Neural cell (in vitro differentiated cells): ENCODE measurements around the gene ATP8B4. TPM values are rescaled to one million over a fixed set of nuclear protein-coding genes. Genes with fewer than 3 reads are reported as not detected.

Experiments
- H2AFZ ChIP-seq: fragments of 200-600, 300-800 bp; sonication (generic), shearing (Covaris generic); 2 replicates; pipeline ENCODE4 v1.6.0; 2014; ENCODE audit warnings: low read depth, mild to moderate bottlenecking, antibody characterized with exemption, low read length, moderate library complexity
- H3F3A ChIP-seq: fragments of 200-600 bp; shearing (Covaris generic); 2 replicates; pipeline ENCODE4 v1.6.1; 2016; ENCODE audit warnings: mild to moderate bottlenecking, moderate library complexity, mixed read lengths, antibody characterized with exemption, low read length; ENCODE audit not compliant: insufficient read depth, poor library complexity, severe bottlenecking
- H3K27ac ChIP-seq: fragments of 200-600, 300-800 bp; sonication (generic), shearing (Covaris generic); 2 replicates; pipeline ENCODE4 v1.5.1; 2014; ENCODE audit warnings: mild to moderate bottlenecking, low read length, moderate library complexity
- H3K27me3 ChIP-seq: fragments of 300-800, 200-600 bp; sonication (generic), shearing (Covaris generic); 2 replicates; pipeline ENCODE4 v1.6.0; 2014; ENCODE audit warnings: mild to moderate bottlenecking, low read depth, low read length, moderate library complexity; ENCODE audit not compliant: insufficient read depth
- H3K36me3 ChIP-seq: fragments of 300-800, 200-600 bp; sonication (generic), shearing (Covaris generic); 2 replicates; pipeline ENCODE4 v1.5.1; 2014; ENCODE audit warnings: mild to moderate bottlenecking, antibody characterized with exemption, low read length, moderate library complexity; ENCODE audit not compliant: insufficient read depth
- H3K4me2 ChIP-seq: fragments of 300-800, 200-600 bp; sonication (generic), shearing (Covaris generic); 2 replicates; pipeline ENCODE4 v1.6.0; 2014; ENCODE audit warnings: mild to moderate bottlenecking, low read length
- H3K4me3 ChIP-seq: fragments of 300-800, 200-600 bp; sonication (generic), shearing (Covaris generic); 2 replicates; pipeline ENCODE4 v1.5.1; 2014; ENCODE audit warnings: mild to moderate bottlenecking, low read length, moderate library complexity
- H3K79me2 ChIP-seq: fragments of 200-600 bp; shearing (Covaris generic); replicated peaks from 2 replicates; pipeline ENCODE4 v1.6.0; 2014; ENCODE audit warnings: mild to moderate bottlenecking, low read length, moderate library complexity; ENCODE audit not compliant: insufficient read depth
- H3K9ac ChIP-seq: fragments of 300-800, 200-600 bp; sonication (generic), shearing (Covaris generic); 2 replicates; pipeline ENCODE4 v1.6.1; 2016; ENCODE audit warnings: mild to moderate bottlenecking, low read length, mixed read lengths
- H3K9me2 ChIP-seq: fragments of 200-600 bp; shearing (Covaris generic); 2 replicates; pipeline ENCODE4 v1.6.1; 2016; ENCODE audit warnings: mild to moderate bottlenecking, low read length, mixed read lengths; ENCODE audit not compliant: insufficient read depth
- H3K9me3 ChIP-seq: fragments of 200-600, 300-800 bp; sonication (generic), shearing (Covaris generic); 2 replicates; pipeline ENCODE4 v1.6.1; 2016; ENCODE audit warnings: mild to moderate bottlenecking, mixed run types, low read length, moderate library complexity, mixed read lengths
- H4K20me1 ChIP-seq: fragments of 200-600 bp; shearing (Covaris generic); 2 replicates; pipeline ENCODE4 v1.6.1; 2016; ENCODE audit warnings: mild to moderate bottlenecking, mixed run types; ENCODE audit not compliant: insufficient read depth
- CTCF ChIP-seq: fragments of 450-650 bp; IDR thresholded peaks from 2 replicates; pipeline ENCODE4 v1.5.1; 2014; ENCODE audit warnings: antibody characterized with exemption, mild to moderate bottlenecking, moderate library complexity; ENCODE audit not compliant: poor library complexity, severe bottlenecking
- EP300 ChIP-seq: fragments of 450-650 bp; conservative IDR thresholded peaks from 2 replicates; pipeline ENCODE4 v1.6.1; 2014; ENCODE audit warnings: antibody characterized with exemption, mild to moderate bottlenecking, moderate library complexity; ENCODE audit not compliant: poor library complexity, severe bottlenecking
- EZH2 ChIP-seq: fragments of 200-600, 300-800 bp; shearing (Covaris generic), sonication (generic); IDR thresholded peaks from 2 replicates; pipeline ENCODE4 v1.6.1; 2014; ENCODE audit warnings: antibody characterized with exemption, low read length, borderline replicate concordance, mild to moderate bottlenecking; ENCODE audit not compliant: insufficient read depth, poor library complexity, severe bottlenecking
- MXI1 ChIP-seq: fragments of 450-650 bp; conservative IDR thresholded peaks from 2 replicates; pipeline ENCODE4 v1.6.1; 2014; ENCODE audit warnings: antibody characterized with exemption, mild to moderate bottlenecking; ENCODE audit not compliant: poor library complexity, severe bottlenecking
- POLR2AphosphoS5 ChIP-seq: IDR thresholded peaks from 2 replicates; pipeline ENCODE4 v1.6.1; 2012
- RAD21 ChIP-seq: fragments of 450-650 bp; conservative IDR thresholded peaks from 2 replicates; pipeline ENCODE4 v1.6.1; 2014; ENCODE audit warnings: antibody characterized with exemption, mild to moderate bottlenecking, moderate library complexity
- REST ChIP-seq: IDR thresholded peaks from 2 replicates; pipeline ENCODE4 v1.6.1; 2012; ENCODE audit warnings: borderline replicate concordance
- SMC3 ChIP-seq: fragments of 450-650 bp; conservative IDR thresholded peaks from 2 replicates; pipeline ENCODE4 v1.6.1; 2014; ENCODE audit warnings: antibody characterized with exemption, mild to moderate bottlenecking, moderate library complexity; ENCODE audit not compliant: poor library complexity
- TAF1 ChIP-seq: IDR thresholded peaks from 2 replicates; pipeline ENCODE4 v1.6.1; 2012; ENCODE audit warnings: low read depth
- polyA plus RNA-seq: library from polyadenylated mRNA; depleted of rRNA; stranded (reverse); fragments of >200 nt; gene quantifications from 2 replicates; pipeline ENCODE4 v1.2.3, GENCODE V29; 2014

Gene ATP8B4
- polyA plus RNA-seq, 1 donor from 2014 or later = 2.9 TPM

DNA sequence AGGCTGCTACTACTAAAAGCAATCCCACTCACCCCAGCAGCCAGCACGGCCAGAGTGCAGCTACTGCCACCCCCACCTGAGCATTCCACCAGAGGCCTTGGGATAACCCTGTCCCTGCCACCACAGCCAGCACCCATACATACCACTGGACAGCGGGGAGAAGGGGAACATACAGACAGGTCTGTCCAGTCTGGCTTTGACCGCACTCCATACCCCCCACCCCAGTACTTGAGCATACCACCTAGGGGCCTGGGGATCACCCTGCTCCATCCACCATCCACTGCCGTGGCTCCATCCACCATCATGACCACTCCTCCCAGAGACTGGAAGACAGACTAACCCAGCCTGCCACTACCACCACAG, 210.1 kb downstream of the ATP8B4 start:
- no peak for TF ChIP-seq TAF1
- H3K4me2 ChIP-seq = no peak overlapping the region
- no peaks in the 10 kb centered on the region for H3K79me2 ChIP-seq
- no peak overlapping the region for H3K4me3 ChIP-seq
- no peak overlapping the region for H3K27ac ChIP-seq
- no peak overlapping the region for H2AFZ ChIP-seq
- no peaks in the 10 kb centered on the region for H3K36me3 ChIP-seq
- H3K27me3 ChIP-seq = no peaks in the 10 kb centered on the region
- H3K9ac ChIP-seq = no peak overlapping the region
- H4K20me1 ChIP-seq = no peaks in the 10 kb centered on the region
- no peaks in the 10 kb centered on the region for H3F3A ChIP-seq
- H3K9me2 ChIP-seq = no peaks in the 10 kb centered on the region
- H3K9me3 ChIP-seq = peaks cover 1% of the 10 kb centered on the region

DNA sequence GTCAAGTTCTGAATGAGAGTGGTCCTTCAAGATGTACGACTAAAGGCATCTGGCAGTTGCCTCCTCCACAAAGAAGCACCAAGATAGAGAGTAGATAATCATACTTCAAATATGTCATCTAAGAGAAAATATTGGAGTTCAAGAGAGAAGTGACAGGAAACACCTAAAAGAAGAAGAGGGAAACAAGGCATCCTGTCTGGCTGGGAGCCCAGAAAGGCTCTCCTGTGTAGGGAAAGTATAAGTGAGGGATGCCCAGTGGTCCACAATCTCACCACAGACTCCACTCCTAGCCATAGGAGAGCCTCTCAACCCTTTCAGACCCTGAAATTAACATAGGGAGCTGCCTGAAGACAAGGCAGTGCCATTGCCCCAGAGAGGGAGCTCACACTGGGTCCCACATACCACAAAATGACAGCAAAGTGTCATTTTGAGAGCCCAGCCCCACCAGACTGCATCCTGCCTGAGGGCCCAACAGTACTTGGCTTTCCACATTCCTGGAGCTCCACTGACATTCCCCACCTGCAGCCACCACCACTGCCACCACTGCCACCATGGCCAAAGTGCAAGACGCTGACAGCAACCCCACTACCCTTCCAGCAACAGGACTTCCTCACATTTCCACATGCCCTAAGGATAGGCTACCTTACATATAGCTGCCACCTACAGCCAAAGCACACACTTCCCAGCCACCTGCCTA, 210.6 kb downstream of the ATP8B4 start:
- Histone ChIP-seq H3K27ac (no peak overlapping the region), H3K4me2 (no peak overlapping the region), H3F3A (no peaks in the 10 kb centered on the region), H2AFZ (no peak overlapping the region), H3K27me3 (no peaks in the 10 kb centered on the region), H3K9ac (no peak overlapping the region), H3K4me3 (no peak overlapping the region), H3K9me3 (no peaks in the 10 kb centered on the region), H4K20me1 (no peaks in the 10 kb centered on the region), H3K9me2 (no peaks in the 10 kb centered on the region), H3K36me3 (no peaks in the 10 kb centered on the region), H3K79me2 (no peaks in the 10 kb centered on the region)
- TF ChIP-seq TAF1 (no peak), CTCF (no peak), REST (no peak), EP300 (no peak), MXI1 (no peak), EZH2 (no peak), POLR2AphosphoS5 (no peak), SMC3 (no peak), RAD21 (no peak)

- H3F3A ChIP-seq = no peaks in the 10 kb centered on the region
These were observed 212.1 kb downstream of the ATP8B4 start for GRCh38 chr15:49906966-49907365.

More at GRCh38 chr15:49906966-49907365, 212.1 kb downstream of the ATP8B4 start:
- Histone ChIP-seq H3K27ac (no peak overlapping the region), H3K9ac (no peak overlapping the region), H4K20me1 (no peaks in the 10 kb centered on the region), H3K9me2 (no peaks in the 10 kb centered on the region), H3K36me3 (no peaks in the 10 kb centered on the region), H3K79me2 (no peaks in the 10 kb centered on the region), H3K27me3 (no peaks in the 10 kb centered on the region), H3K9me3 (no peaks in the 10 kb centered on the region), H3K4me2 (no peak overlapping the region), H3K4me3 (no peak overlapping the region), H2AFZ (no peak overlapping the region)
- no peak for TF ChIP-seq TAF1
- no peak for TF ChIP-seq SMC3
- no peak for TF ChIP-seq POLR2AphosphoS5
- no peak for TF ChIP-seq EZH2
- TF ChIP-seq EP300 = no peak
- no peak for TF ChIP-seq MXI1
- TF ChIP-seq CTCF = no peak
- no peak for TF ChIP-seq REST
- TF ChIP-seq RAD21 = no peak
